Ramos (cell line): ENCODE data around the gene TRH.

Source experiments
- in situ Hi-C: fragments of 300-500 bp; cut with MboI; formaldehyde crosslinking; loops from one replicate; pipeline ENCODE4 v1.14.3; 2022; ENCODE audit warnings: low sequenced_read_pairs; ENCODE audit not compliant: unreplicated experiment

The TRH gene

GRCh38 chr3:129974564-129974832, at the start of gene TRH:
Gene TRH, plus strand, starts transcription at chr3:129974720. Its CDS starts 1,097 bp downstream, at chr3:129975817.
- in situ Hi-C loops: no loop called here

GRCh38 chr3:129927072-129927471, 47.4 kb upstream of the TRH start:
- in situ Hi-C loops: loop anchor here (10.0 kb wide), 2 partner anchors 292 to 432 kb away; no protein-coding TSS in a partner anchor

- in situ Hi-C loops: loop anchor here (10.0 kb wide), 2 partner anchors 295 to 435 kb away; no protein-coding TSS in a partner anchor
Measured at GRCh38 chr3:129929383-129929782, 45.1 kb upstream of the TRH start.

- in situ Hi-C loops: loop anchor here (10.0 kb wide), 1 partner anchor 279 kb away; no protein-coding TSS in a partner anchor
Measured at GRCh38 chr3:129933471-129933870, 41.0 kb upstream of the TRH start.

- in situ Hi-C loops: loop anchor here (10.0 kb wide), 1 partner anchor 280 kb away; no protein-coding TSS in a partner anchor
Measured at GRCh38 chr3:129934234-129935123, 40.0 kb upstream of the TRH start.

- in situ Hi-C loops: loop anchor here (10.0 kb wide), 1 partner anchor 282 kb away; no protein-coding TSS in a partner anchor
Measured at GRCh38 chr3:129936757-129937156, 37.8 kb upstream of the TRH start.

- in situ Hi-C loops: loop anchor here (10.0 kb wide), 1 partner anchor 283 kb away; no protein-coding TSS in a partner anchor
Measured at GRCh38 chr3:129937717-129938116, 36.8 kb upstream of the TRH start.

GRCh38 chr3:129938140-129938930, 36.2 kb upstream of the TRH start:
- in situ Hi-C loops: loop anchor here (10.0 kb wide), 1 partner anchor 284 kb away; no protein-coding TSS in a partner anchor

GRCh38 chr3:129940086-129940485, 34.4 kb upstream of the TRH start:
- in situ Hi-C loops: loop anchor here (5.0 to 10.0 kb wide), 2 partner anchors 147 to 455 kb away; no protein-coding TSS in a partner anchor

GRCh38 chr3:129942296-129942695, 32.2 kb upstream of the TRH start:
- in situ Hi-C loops: loop anchor here (5.0 to 10.0 kb wide), 2 partner anchors 145 to 457 kb away; no protein-coding TSS in a partner anchor

GRCh38 chr3:129943020-129943419, 31.5 kb upstream of the TRH start:
- in situ Hi-C loops: loop anchor here (5.0 to 10.0 kb wide), 2 partner anchors 144 to 458 kb away; no protein-coding TSS in a partner anchor

- in situ Hi-C loops: loop anchor here (5.0 to 10.0 kb wide), 2 partner anchors 143 to 460 kb away; no protein-coding TSS in a partner anchor
Measured at GRCh38 chr3:129944709-129945108, 29.8 kb upstream of the TRH start.

- in situ Hi-C loops: loop anchor here (10.0 kb wide), 1 partner anchor 463 kb away; no protein-coding TSS in a partner anchor
Measured at GRCh38 chr3:129947538-129948240, 26.8 kb upstream of the TRH start.

- in situ Hi-C loops: no loop called here
Measured at GRCh38 chr3:129950318-129951046, 24.0 kb upstream of the TRH start.

- in situ Hi-C loops: no loop called here
Measured at GRCh38 chr3:129952556-129953355, 21.8 kb upstream of the TRH start.

- in situ Hi-C loops: no loop called here
Measured at GRCh38 chr3:129953621-129954020, 20.9 kb upstream of the TRH start.

GRCh38 chr3:129954514-129954913, 20.0 kb upstream of the TRH start:
- in situ Hi-C loops: no loop called here

- in situ Hi-C loops: no loop called here
Measured at GRCh38 chr3:129956936-129957335, 17.6 kb upstream of the TRH start.
